GM23338 (cell line): Measurements from ENCODE around the gene OR2A5. TPM values are rescaled to one million over a fixed set of nuclear protein-coding genes. Genes with fewer than 3 reads are reported as not detected.

ENCODE experiments used
- ATAC-seq: fragments of 200-7000 bp; cut with Tn5 transposase; 3 replicates; pipeline ENCODE4 v1.9.1; 2020
- DNase-seq: peaks from one replicate; pipeline ENCODE4 v3.0.0-alpha.2; 2015; ENCODE audit warnings: low spot score
- H2AFZ ChIP-seq: fragments of 200-600 bp; sonication (generic); 2 replicates; pipeline ENCODE4 v1.8.0; 2016; ENCODE audit warnings: antibody characterized with exemption, mild to moderate bottlenecking, moderate library complexity
- H3F3A ChIP-seq: fragments of 200-600 bp; sonication (generic); replicated peaks from 2 replicates; pipeline ENCODE4 v1.8.0; 2017; ENCODE audit warnings: antibody characterized with exemption, mixed run types, low read depth
- H3K27ac ChIP-seq: fragments of 200-600 bp; sonication (generic); 2 replicates; pipeline ENCODE4 v1.6.1; 2016; ENCODE audit warnings: low read depth
- H3K27me3 ChIP-seq: fragments of 200-600 bp; sonication (generic); 2 replicates; pipeline ENCODE4 v1.8.0; 2016; ENCODE audit warnings: mild to moderate bottlenecking, mixed run types, moderate library complexity; ENCODE audit not compliant: insufficient read depth
- H3K36me3 ChIP-seq: fragments of 200-600 bp; sonication (generic); 2 replicates; pipeline ENCODE4 v1.8.0; 2016; ENCODE audit warnings: mild to moderate bottlenecking; ENCODE audit not compliant: insufficient read depth
- H3K4me1 ChIP-seq: fragments of 200-600 bp; sonication (generic); 2 replicates; pipeline ENCODE4 v1.8.0; 2016; ENCODE audit warnings: mild to moderate bottlenecking, moderate library complexity; ENCODE audit not compliant: insufficient read depth
- H3K4me2 ChIP-seq: fragments of 200-600 bp; sonication (generic); 2 replicates; pipeline ENCODE4 v1.7.1; 2017; ENCODE audit warnings: mixed run types
- H3K4me3 ChIP-seq: fragments of 200-600 bp; sonication (generic); 2 replicates; pipeline ENCODE4 v1.6.1; 2016; ENCODE audit warnings: mixed run types
- H3K79me2 ChIP-seq: fragments of 200-600 bp; sonication (generic); replicated peaks from 2 replicates; pipeline ENCODE4 v1.8.0; 2017; ENCODE audit warnings: mild to moderate bottlenecking; ENCODE audit not compliant: insufficient read depth
- H3K9me2 ChIP-seq: fragments of 200-600 bp; sonication (generic); 2 replicates; pipeline ENCODE4 v1.8.0; 2017; ENCODE audit not compliant: insufficient read depth
- H4K20me1 ChIP-seq: fragments of 200-600 bp; sonication (generic); replicated peaks from 2 replicates; pipeline ENCODE4 v1.8.0; 2017; ENCODE audit warnings: mild to moderate bottlenecking; ENCODE audit not compliant: insufficient read depth
- H3K27ac Mint-ChIP-seq: 2 replicates; pipeline ENCODE4 v1.8.0; 2020; ENCODE audit warnings: inconsistent platforms, mild to moderate bottlenecking, moderate library complexity, mixed read lengths
- H3K27me3 Mint-ChIP-seq: 3 replicates; pipeline ENCODE4 v1.8.0; 2022; ENCODE audit warnings: low read depth, mild to moderate bottlenecking, moderate library complexity, mixed read lengths, inconsistent platforms; ENCODE audit not compliant: insufficient read depth, poor library complexity
- H3K36me3 Mint-ChIP-seq: 3 replicates; pipeline ENCODE4 v1.8.0; 2021; ENCODE audit warnings: low read depth, mild to moderate bottlenecking, inconsistent platforms, moderate library complexity, mixed read lengths
- H3K4me1 Mint-ChIP-seq: 3 replicates; pipeline ENCODE4 v1.8.0; 2020; ENCODE audit warnings: mild to moderate bottlenecking, inconsistent platforms, mixed read lengths
- H3K4me3 Mint-ChIP-seq: 3 replicates; pipeline ENCODE4 v1.8.0; 2021; ENCODE audit warnings: moderate library complexity, mild to moderate bottlenecking, inconsistent platforms, mixed read lengths
- H3K9me3 Mint-ChIP-seq: 3 replicates; pipeline ENCODE4 v1.8.0; 2020; ENCODE audit warnings: moderate library complexity, mild to moderate bottlenecking, inconsistent platforms, mixed read lengths
- CREB1 ChIP-seq: fragments of 250-450 bp; sonication (Bioruptor Pico); IDR thresholded peaks from 2 replicates; pipeline ENCODE4 v1.5.0; 2020; ENCODE audit warnings: low read depth, mild to moderate bottlenecking, moderate library complexity
- ETS1 ChIP-seq: IDR thresholded peaks from 2 replicates; pipeline ENCODE4 v1.6.1; 2016; ENCODE audit warnings: antibody characterized with exemption
- EZH2 ChIP-seq: fragments of 200-600 bp; sonication (generic); IDR thresholded peaks from one replicate; pipeline ENCODE4 v1.8.0; 2017; ENCODE audit warnings: antibody characterized with exemption, mild to moderate bottlenecking, low read depth; ENCODE audit not compliant: unreplicated experiment
- EZH2phosphoT487 ChIP-seq: fragments of 200-600 bp; sonication (generic); IDR thresholded peaks from one replicate; pipeline ENCODE4 v1.8.1; 2018; ENCODE audit warnings: antibody characterized with exemption; ENCODE audit not compliant: unreplicated experiment
- JUNB ChIP-seq: IDR thresholded peaks from one replicate; pipeline ENCODE4 v1.6.1; 2016; ENCODE audit warnings: antibody characterized with exemption; ENCODE audit not compliant: unreplicated experiment
- NANOG ChIP-seq: IDR thresholded peaks from 2 replicates; pipeline ENCODE4 v1.6.1; 2016; ENCODE audit warnings: antibody characterized with exemption, borderline replicate concordance
- POLR2AphosphoS5 ChIP-seq: IDR thresholded peaks from 2 replicates; pipeline ENCODE4 v1.6.1; 2016; ENCODE audit warnings: antibody characterized with exemption, low read depth
- STAT1 ChIP-seq: IDR thresholded peaks from one replicate; pipeline ENCODE4 v1.6.1; 2016; ENCODE audit warnings: antibody characterized with exemption; ENCODE audit not compliant: unreplicated experiment
- ZNF114 ChIP-seq: fragments of 250-450 bp; sonication (Bioruptor Pico); IDR thresholded peaks from 2 replicates; pipeline ENCODE4 v1.5.0; 2020; ENCODE audit warnings: mild to moderate bottlenecking, moderate library complexity
- ZNF331 ChIP-seq: fragments of 250-450 bp; sonication (Bioruptor Pico); IDR thresholded peaks from 2 replicates; pipeline ENCODE4 v1.5.0; 2020; ENCODE audit warnings: low read depth, mild to moderate bottlenecking, moderate library complexity
- ZNF462 ChIP-seq: fragments of 250-450 bp; sonication (Bioruptor Pico); IDR thresholded peaks from 2 replicates; pipeline ENCODE4 v1.5.0; 2020; ENCODE audit warnings: mild to moderate bottlenecking, moderate library complexity
- polyA plus RNA-seq: library from polyadenylated mRNA; unstranded; fragments of >200 nt; fragmentation: Nextera tagmentation; extraction: Ambion mirVana; gene quantifications from 2 replicates; pipeline ENCODE4 v1.2.1, GENCODE V29; 2016
- total RNA-seq: library from RNA; depleted of rRNA; stranded (reverse); fragments of >200 nt; shearing (Covaris generic); gene quantifications from 2 replicates; pipeline ENCODE4 v1.2.3, GENCODE V29; 2014
- TF ChIP-seq, protein P1 (sequence below): IDR thresholded peaks from one replicate; pipeline ENCODE4 v1.6.1; 2018; ENCODE audit warnings: antibody characterized with exemption; ENCODE audit not compliant: unreplicated experiment
- TF ChIP-seq, protein P2 (sequence below), 2 experiments: fragments of 200-600 bp in 1 of 2; sonication (generic) in 1 of 2; conservative IDR thresholded peaks; 2 replicates each; pipeline versions ENCODE4 v1.5.1 to v1.6.1; 2016 to 2017; ENCODE audit warnings: antibody characterized with exemption in 2 of 2, low read depth in 2 of 2, mild to moderate bottlenecking in 2 of 2, moderate library complexity in 1 of 2

Gene OR2A5
- total and polyA plus RNA-seq, 2 experiments from 2014 or later, result not detected

DNA sequence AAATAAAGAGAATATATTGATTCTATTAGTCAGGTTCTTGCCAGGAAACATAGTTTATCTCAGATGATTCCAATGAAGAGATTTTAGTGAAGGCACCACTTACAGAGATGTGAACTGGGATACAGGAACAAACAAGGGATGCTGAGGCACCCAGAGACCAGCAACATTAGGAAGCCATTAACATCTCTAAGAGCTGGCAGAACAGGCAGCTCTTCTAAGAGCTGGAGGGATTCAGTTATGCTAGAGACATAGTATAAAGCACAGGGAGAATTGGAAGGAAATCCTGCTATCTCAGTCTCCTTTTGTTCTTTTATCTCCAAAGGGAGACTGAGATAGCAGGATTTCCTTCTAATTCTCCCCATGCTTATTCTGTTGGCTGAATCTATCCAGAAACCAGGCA, 26.6 kb upstream of the OR2A5 start:
- H3K9me2 ChIP-seq, result peaks cover 7% of the 10 kb centered on the region; the same call in 1 of the 2 replicates
- Mint-ChIP-seq H3K27me3 (peaks cover 3% of the 10 kb centered on the region), H3K9me3 (no peaks in the 10 kb centered on the region), H3K4me1 (peaks cover 6% of the 10 kb centered on the region), H3K27ac (no peak overlapping the region), H3K36me3 (no peaks in the 10 kb centered on the region), H3K4me3 (no peak overlapping the region)
- no peak for TF ChIP-seq ZNF114 (CRISPR knock-in tag)
- TF ChIP-seq POLR2AphosphoS5, result no peak
- no peak for TF ChIP-seq NANOG
- TF ChIP-seq EZH2phosphoT487, result no peak
- TF ChIP-seq JUNB, result no peak
- TF ChIP-seq STAT1, result no peak
- TF ChIP-seq, protein P1, sequence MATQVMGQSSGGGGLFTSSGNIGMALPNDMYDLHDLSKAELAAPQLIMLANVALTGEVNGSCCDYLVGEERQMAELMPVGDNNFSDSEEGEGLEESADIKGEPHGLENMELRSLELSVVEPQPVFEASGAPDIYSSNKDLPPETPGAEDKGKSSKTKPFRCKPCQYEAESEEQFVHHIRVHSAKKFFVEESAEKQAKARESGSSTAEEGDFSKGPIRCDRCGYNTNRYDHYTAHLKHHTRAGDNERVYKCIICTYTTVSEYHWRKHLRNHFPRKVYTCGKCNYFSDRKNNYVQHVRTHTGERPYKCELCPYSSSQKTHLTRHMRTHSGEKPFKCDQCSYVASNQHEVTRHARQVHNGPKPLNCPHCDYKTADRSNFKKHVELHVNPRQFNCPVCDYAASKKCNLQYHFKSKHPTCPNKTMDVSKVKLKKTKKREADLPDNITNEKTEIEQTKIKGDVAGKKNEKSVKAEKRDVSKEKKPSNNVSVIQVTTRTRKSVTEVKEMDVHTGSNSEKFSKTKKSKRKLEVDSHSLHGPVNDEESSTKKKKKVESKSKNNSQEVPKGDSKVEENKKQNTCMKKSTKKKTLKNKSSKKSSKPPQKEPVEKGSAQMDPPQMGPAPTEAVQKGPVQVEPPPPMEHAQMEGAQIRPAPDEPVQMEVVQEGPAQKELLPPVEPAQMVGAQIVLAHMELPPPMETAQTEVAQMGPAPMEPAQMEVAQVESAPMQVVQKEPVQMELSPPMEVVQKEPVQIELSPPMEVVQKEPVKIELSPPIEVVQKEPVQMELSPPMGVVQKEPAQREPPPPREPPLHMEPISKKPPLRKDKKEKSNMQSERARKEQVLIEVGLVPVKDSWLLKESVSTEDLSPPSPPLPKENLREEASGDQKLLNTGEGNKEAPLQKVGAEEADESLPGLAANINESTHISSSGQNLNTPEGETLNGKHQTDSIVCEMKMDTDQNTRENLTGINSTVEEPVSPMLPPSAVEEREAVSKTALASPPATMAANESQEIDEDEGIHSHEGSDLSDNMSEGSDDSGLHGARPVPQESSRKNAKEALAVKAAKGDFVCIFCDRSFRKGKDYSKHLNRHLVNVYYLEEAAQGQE, result no peak
- TF ChIP-seq ZNF462 (CRISPR knock-in tag), result no peak
- TF ChIP-seq EZH2, result no peak
- no peak for TF ChIP-seq ZNF331 (CRISPR knock-in tag)
- TF ChIP-seq CREB1, result no peak
- TF ChIP-seq ETS1, result no peak
- TF ChIP-seq, protein P2, sequence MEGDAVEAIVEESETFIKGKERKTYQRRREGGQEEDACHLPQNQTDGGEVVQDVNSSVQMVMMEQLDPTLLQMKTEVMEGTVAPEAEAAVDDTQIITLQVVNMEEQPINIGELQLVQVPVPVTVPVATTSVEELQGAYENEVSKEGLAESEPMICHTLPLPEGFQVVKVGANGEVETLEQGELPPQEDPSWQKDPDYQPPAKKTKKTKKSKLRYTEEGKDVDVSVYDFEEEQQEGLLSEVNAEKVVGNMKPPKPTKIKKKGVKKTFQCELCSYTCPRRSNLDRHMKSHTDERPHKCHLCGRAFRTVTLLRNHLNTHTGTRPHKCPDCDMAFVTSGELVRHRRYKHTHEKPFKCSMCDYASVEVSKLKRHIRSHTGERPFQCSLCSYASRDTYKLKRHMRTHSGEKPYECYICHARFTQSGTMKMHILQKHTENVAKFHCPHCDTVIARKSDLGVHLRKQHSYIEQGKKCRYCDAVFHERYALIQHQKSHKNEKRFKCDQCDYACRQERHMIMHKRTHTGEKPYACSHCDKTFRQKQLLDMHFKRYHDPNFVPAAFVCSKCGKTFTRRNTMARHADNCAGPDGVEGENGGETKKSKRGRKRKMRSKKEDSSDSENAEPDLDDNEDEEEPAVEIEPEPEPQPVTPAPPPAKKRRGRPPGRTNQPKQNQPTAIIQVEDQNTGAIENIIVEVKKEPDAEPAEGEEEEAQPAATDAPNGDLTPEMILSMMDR (conservative IDR thresholded peaks at IDR 0.05; ENCODE audit: low read depth in 2 of 2), result no peak
- H3K27me3 ChIP-seq, result no peaks in the 10 kb centered on the region
- no peaks in the 10 kb centered on the region for H3K36me3 ChIP-seq
- H3K79me2 ChIP-seq, result no peaks in the 10 kb centered on the region
- H3F3A ChIP-seq, result no peaks in the 10 kb centered on the region
- ATAC-seq (peak; percentile 64), DNase-seq (peak; percentile 30)
- no peak overlapping the region for H3K4me2 ChIP-seq
- peaks cover 5% of the 10 kb centered on the region; the same call in 1 of the 2 replicates for H3K4me1 ChIP-seq
- H2AFZ ChIP-seq, result peak overlapping the region; percentile 24; the same call in 1 of the 2 replicates
- no peak overlapping the region for H3K4me3 ChIP-seq
- no peak overlapping the region for H3K27ac ChIP-seq
- H4K20me1 ChIP-seq, result no peaks in the 10 kb centered on the region
